GM18507 (cell line): Measurements from ENCODE around the gene KCNK10.

Experiments
- DNase-seq: peaks from one replicate; pipeline ENCODE4 v3.0.0; 2011; ENCODE audit warnings: low read depth; ENCODE audit not compliant: insufficient read length; ENCODE audit errors: extremely low spot score
- FAIRE-seq: peaks from 2 replicates; lab custom pipeline; 2011; peaks lifted over from hg19 to GRCh38; lab: Jason Lieb, UNC

Gene KCNK10

GRCh38 chr14:88146881-88147649, 176.0 kb downstream of the KCNK10 start:
- FAIRE-seq (no peak), DNase-seq (no peak)

- DNase-seq (no peak), FAIRE-seq (no peak)
Measured at GRCh38 chr14:88143810-88144209, 179.3 kb downstream of the KCNK10 start.

GRCh38 chr14:88142997-88143396, 180.1 kb downstream of the KCNK10 start:
- FAIRE-seq (no peak), DNase-seq (no peak)

GRCh38 chr14:88140874-88141273, 182.2 kb downstream of the KCNK10 start:
- DNase-seq (no peak), FAIRE-seq (no peak)

- FAIRE-seq (no peak), DNase-seq (no peak)
Measured at GRCh38 chr14:88137327-88137726, 185.7 kb downstream of the KCNK10 start.
